Measurements from ENCODE around the gene SKAP1.
"Not testable (repeated sequence)": the region's sequence is repeated elsewhere in the genome, so short reads cannot be mapped to it uniquely, and the experiment has no call there.

SKAP1 gene

DNA sequence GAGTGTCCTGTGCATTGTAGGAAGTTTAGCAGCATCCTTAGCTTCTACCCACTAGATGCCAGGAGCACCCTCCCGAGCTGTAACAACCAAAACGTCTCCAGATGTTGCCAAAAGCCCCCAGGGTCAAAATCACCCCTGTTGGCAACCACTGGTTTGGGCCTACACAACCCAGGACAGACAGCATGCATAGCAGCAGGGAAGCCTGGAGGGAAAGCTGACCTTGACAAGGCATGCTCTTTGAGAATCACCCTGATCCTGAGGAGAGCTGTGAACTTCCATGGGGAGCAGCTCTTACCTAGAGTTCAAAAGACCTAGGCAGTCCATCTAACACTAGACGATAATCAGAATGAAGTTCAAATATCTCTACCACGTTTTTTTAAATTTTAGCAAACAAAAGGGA, 9.2 kb downstream of the SKAP1 start:
- DNase-seq (ENCODE audit: extremely low read depth in 1 of 2, low read depth in 1 of 2), result no peak

DNA sequence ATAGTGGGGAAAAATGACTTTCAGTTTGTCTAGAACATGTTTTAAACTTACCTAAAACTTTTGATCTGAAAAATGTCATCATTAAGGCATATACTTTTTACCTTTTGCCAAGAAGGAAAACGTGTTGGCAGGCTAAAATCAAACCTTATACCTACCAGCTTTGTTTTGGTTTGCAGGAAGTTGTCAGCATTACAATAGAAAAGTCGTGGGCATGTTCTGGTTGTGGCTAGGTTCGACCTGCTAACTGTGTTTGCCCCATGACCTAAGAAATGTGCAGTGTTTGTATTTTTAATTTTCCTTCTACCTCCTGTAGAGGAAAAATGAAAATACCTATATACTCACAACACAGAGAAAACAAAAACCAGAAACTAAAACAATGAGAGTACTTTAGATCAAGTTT, 13.0 kb downstream of the SKAP1 start:
- no peak for DNase-seq (ENCODE audit: extremely low read depth in 1 of 2, low read depth in 1 of 2)

DNA sequence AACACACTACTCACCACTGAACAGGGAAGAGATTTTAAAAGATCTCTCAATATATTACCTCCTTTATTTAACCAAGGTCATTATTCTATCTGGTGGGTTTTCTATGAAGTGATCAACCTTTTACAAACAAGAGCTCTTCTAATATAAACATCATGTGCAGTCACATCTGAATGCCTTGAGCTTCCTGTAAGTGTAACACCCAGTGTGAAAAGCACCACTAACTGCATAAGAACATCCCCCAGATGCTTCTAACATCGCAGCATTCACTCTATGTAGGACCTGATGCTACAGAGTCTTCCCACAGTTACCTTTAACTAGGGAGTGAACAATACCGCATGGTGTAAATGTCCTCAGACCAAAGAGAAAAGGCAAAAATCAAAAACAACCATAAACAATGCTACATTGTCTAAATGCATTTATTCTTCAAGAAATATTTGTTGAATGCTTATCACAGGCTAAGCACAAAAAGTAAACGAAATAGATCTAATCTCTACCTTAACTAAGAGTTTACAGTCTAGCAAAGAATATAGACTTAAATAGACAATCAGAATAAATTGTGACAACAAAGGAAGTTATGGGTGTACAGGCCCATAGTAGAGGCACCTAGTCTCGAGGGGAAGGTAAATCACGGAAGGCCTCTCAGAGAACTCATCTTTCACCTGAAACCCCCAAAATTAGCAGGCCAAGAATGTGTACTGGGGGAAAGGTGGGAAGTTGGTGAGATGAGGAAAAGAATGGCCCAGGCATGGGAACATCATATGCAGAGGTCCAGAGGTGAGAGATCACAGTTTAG, 16.2 kb downstream of the SKAP1 start:
- DNase-seq (ENCODE audit: extremely low read depth in 1 of 2, low read depth in 1 of 2), result no peak

DNA sequence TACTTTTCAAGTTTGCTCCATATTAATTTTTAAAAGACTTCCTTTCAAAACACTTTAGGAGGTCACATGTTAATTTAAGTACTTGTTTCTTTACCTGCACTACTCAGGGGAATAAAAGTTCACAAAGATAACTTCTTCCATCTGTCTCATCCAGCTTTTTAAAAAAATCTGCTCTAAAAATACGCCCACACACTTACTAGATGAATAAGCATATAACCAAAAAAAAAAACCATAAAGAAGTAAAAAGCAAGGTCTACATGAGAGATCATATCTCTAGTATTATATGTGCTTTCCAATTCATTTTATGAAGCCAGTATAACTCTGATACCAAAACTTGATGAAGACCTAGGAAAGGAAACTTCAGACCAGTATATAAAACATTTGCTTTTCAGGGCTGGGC, 17.2 kb downstream of the SKAP1 start:
- no peak for DNase-seq (ENCODE audit: extremely low read depth in 1 of 2, low read depth in 1 of 2)

- DNase-seq (ENCODE audit: extremely low read depth in 1 of 2, low read depth in 1 of 2), result not testable (repeated sequence)
Observed at GRCh38 chr17:48410821-48411220, 19.2 kb downstream of the SKAP1 start.

DNA sequence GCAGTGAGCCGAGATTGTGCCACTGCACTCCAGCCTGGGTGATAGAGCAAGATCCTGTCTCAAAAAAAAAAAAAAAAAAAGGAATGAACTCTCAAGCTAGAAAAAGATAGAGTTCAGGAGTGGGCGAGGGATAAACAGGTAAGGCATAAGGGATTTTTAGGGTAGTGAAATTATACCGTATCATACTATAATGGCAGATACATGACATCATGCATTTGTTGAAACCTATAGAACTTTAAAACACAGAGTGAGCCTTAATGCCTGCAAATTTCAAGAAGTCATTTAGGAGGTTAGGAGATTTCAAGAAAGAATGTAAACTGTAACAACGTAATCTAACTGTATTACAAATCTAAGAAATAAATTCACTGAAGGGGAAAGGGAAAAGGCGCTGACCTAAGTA, 20.4 kb downstream of the SKAP1 start:
- DNase-seq (ENCODE audit: extremely low read depth in 1 of 2, low read depth in 1 of 2), result no peak

DNA sequence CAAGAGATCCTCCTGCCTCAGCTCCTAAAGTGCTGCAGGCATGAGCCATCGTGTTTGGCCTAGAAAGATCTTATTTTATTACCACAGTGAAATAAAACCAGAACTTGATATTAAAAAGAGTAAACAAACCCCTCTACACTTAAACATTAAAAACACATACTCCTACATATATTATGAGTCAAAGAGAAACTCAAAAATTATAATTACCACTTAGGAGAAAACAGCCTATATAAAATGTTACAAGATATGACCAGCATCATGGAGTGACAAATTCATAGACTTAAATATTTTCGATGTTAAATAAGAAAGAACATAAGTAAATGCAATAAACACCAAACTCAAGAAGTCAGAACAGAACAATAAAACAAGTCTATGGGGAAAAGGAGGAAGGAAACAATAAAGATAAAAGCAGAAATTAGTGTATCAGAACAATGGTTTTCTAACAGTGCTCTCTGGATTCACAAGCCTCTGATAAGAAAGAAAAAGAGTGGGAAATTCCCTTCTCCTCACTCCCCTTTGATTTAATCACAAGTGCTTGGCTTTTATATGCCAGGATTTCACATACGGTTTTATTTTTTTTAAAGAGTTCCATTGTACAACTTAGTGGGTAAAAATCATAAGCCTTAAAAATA, 23.0 kb downstream of the SKAP1 start:
- no peak for DNase-seq (ENCODE audit: extremely low read depth in 1 of 2, low read depth in 1 of 2)

- no peak for DNase-seq (ENCODE audit: extremely low read depth in 1 of 2, low read depth in 1 of 2)
Observed at GRCh38 chr17:48394821-48395220, 35.2 kb downstream of the SKAP1 start.

DNA sequence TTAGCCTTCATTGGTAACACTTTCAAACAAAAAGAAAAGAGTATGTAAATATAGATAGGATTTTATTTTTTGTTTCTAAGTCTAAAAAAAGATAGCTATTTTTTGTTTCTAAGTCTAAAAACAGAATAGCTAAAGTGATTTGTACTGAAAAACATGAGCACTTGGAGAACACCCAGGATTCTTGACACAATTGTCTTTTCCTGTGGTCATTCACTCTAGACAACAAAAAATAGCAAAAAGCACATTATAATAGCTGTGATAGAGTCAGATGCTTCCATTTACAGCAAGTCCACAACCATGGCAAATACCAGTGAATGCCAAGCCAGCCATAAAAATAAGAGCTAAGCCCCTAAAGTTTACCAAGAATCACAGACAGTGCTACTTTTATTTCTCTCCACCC, 36.7 kb downstream of the SKAP1 start:
- no peak for DNase-seq (ENCODE audit: extremely low read depth in 1 of 2, low read depth in 1 of 2)

- no peak for DNase-seq (ENCODE audit: extremely low read depth in 1 of 2, low read depth in 1 of 2)
Observed at GRCh38 chr17:48392857-48393256, 37.2 kb downstream of the SKAP1 start.

GRCh38 chr17:48391444-48391843, 38.6 kb downstream of the SKAP1 start:
- DNase-seq (ENCODE audit: extremely low read depth in 1 of 2, low read depth in 1 of 2), result no peak

DNA sequence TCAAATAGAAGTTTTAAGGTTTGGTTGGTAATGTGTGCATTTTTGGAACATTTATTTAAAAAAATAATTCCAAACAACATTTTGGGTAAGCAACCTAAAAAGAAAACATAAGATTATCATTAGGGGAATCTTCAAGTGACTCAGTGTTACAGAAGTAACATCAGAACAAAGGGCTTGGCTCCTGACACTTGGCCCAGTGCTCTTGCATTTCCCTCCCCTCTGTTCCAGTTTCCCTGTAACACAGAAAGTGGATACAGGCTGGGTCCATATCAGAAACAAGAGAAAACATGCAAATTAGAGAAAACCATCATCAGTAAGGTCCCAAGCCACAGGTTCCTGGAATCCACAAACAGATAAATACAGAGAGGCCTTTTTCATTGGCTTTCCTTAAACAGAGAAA, 40.1 kb downstream of the SKAP1 start:
- no peak for DNase-seq (ENCODE audit: extremely low read depth in 1 of 2, low read depth in 1 of 2)

GRCh38 chr17:48388955-48389743, 40.9 kb downstream of the SKAP1 start:
- DNase-seq (ENCODE audit: extremely low read depth in 1 of 2, low read depth in 1 of 2), result no peak

GRCh38 chr17:48386826-48387225, 43.2 kb downstream of the SKAP1 start:
- DNase-seq (ENCODE audit: extremely low read depth in 1 of 2, low read depth in 1 of 2), result no peak

- no peak for DNase-seq (ENCODE audit: extremely low read depth in 1 of 2, low read depth in 1 of 2)
Observed at GRCh38 chr17:48385319-48385718, 44.7 kb downstream of the SKAP1 start.

GRCh38 chr17:48384164-48384563, 45.9 kb downstream of the SKAP1 start:
- no peak for DNase-seq (ENCODE audit: extremely low read depth in 1 of 2, low read depth in 1 of 2)

DNA sequence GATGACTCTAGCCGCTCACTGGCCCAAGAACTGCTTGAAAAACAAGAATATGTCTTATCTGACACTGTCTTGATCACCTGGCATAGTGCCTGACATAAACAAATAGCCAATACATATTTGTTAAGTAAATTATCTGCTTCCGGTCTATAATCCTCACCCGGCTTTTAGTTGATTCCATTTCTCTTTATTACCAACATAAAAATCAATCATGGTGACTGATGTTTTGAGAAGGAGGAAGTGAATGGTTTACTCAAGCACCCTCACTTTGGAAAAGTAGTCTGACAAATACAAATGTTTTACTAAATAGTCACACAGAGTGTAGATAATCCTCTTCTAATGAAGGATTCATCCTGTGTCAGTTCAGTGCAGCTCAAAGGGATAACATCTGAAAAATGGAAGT, 47.0 kb downstream of the SKAP1 start:
- no peak for DNase-seq (ENCODE audit: extremely low read depth in 1 of 2, low read depth in 1 of 2)

GRCh38 chr17:48378708-48379392, 51.2 kb downstream of the SKAP1 start:
- no peak for DNase-seq (ENCODE audit: extremely low read depth in 1 of 2, low read depth in 1 of 2)

DNA sequence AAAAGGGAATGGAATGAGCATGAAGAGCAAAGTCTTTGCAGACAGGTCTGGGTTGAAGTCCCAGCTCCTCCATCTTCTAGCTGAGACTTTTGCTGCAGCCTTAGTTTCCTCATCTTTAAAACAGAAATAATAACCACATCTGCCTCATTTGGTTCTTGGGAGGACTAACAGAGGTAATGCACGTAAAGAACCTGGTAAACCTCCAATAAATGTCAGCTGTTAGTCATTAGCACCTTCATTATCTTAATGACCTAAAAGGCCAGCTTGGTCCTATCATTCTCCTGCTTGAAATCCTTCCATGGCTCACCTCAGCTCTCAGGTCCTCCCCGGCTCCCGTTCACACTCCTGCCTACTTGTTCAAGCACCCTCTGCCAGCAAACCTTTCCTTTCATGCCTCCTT, 51.8 kb downstream of the SKAP1 start:
- DNase-seq (ENCODE audit: extremely low read depth in 1 of 2, low read depth in 1 of 2), result no peak

DNA sequence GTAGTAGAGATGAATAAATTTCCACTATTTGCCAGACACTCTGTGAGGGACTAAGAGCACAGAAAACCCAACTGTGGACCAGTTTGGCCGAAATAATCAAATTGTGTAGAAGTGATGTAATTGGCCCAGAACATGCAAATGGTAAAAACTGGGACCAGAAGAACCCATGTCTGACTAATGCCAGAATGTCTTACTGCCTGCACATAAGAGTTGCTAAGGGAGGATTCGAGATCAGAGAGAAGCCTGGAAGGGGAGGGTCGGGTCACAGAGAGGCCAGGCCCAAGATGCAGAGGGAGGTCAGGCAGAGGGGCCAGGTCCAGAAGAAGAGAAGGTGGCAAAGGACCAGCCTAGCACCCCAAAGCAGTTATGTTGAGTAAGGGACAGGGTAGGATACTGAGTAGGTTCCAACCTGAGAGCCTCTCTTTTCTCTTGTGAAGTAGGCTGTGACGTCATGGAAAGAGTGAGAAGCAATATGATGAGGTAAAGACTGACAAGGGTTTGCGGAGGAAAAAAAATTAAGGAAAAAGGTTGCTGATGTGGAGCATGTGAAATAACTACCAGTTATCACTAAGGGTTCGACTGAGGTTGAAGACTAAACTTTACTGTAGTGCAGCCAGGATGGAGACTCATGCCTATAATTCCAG, 53.2 kb downstream of the SKAP1 start:
- no peak for DNase-seq (ENCODE audit: extremely low read depth in 1 of 2, low read depth in 1 of 2)

- no peak for DNase-seq (ENCODE audit: extremely low read depth in 1 of 2, low read depth in 1 of 2)
Observed at GRCh38 chr17:48375356-48375755, 54.7 kb downstream of the SKAP1 start.
